HG03175 (cell line): Measurements from ENCODE around the gene RABGAP1L.
"Not testable (repeated sequence)": the region's sequence is repeated elsewhere in the genome, so short reads cannot be mapped to it uniquely, and the experiment has no call there.

Source experiments
- ATAC-seq: cut with Tn5 transposase; IDR thresholded peaks from one replicate; pipeline ENCODE4 v1.9.1; 2021; ENCODE audit warnings: mild to moderate bottlenecking, moderate library complexity; ENCODE audit not compliant: unreplicated experiment

Gene RABGAP1L

GRCh38 chr1:174358344-174358743, 199.0 kb downstream of the RABGAP1L start:
- no peak for ATAC-seq

DNA sequence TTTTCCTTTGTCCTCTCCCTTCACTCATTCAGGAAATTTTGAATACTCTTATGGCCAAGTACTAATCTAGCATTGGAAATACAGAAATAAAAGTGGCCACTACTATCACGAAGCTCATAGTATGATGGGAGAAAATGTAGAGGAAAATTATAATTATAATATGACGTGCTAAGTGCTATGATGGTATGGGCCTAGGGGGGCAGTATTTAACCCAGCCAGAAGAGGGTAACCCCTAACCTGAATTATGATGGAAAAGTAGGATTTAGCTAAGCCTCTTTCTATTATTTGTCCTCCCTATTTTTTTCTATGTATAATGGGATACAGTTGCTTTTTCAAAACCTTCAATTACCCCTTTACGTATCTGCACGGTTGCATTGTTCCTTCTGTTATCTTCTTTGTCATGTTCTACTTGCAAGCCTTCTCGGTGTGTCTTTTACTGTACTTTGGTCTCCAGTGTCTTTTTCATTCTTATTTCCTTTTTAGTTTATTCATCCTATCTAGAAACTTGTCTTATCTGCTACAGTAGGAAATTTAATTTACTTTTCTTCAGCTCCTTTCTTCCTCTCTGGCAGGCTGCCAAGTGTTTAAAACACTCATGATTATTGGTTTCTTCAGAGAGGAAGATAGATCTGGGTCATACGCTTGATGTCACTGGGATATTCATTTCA, 199.6 kb downstream of the RABGAP1L start:
- no peak for ATAC-seq

DNA sequence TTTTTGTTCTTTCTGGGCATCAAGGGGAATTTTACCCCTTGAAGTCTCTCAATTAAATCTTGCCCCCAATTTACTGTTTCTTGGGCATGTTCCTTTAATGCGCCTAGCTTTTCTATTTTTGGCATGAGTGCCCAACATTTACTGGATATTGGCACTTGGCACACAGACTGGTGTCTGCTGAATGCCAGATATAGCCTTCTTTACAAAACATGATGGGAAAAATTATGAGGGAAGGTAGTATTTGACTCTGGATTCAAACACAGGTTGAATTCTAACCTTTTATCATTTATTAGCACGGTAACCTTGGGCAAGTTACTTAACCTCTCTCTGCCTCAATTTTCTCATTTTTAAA, 200.1 kb downstream of the RABGAP1L start:
- ATAC-seq = no peak

- no peak for ATAC-seq
Observed at GRCh38 chr1:174364996-174365736, 205.8 kb downstream of the RABGAP1L start.

GRCh38 chr1:174366946-174367345, 207.6 kb downstream of the RABGAP1L start:
- ATAC-seq = no peak

- ATAC-seq = no peak
Observed at GRCh38 chr1:174367892-174368291, 208.6 kb downstream of the RABGAP1L start.

- ATAC-seq = no peak
Observed at GRCh38 chr1:174376030-174376429, 216.7 kb downstream of the RABGAP1L start.

GRCh38 chr1:174391716-174392115, 232.4 kb downstream of the RABGAP1L start:
- no peak for ATAC-seq

DNA sequence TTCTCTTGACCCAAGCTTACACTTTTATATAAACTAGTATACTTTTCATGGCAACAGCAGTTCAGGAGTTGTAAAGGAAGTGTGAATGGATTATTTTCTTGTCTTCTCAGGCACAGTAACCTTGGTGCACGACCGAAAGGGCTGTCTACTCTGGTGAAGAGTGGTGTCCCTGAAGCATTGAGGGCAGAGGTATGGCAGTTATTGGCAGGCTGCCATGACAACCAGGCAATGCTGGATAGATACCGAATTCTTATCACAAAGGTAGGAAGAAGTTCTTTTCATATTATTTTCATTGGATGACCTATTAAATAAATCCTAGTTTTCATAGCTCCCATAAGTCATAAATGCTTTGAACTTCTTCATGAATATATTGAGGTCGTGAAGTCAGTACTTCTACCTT, 234.6 kb downstream of the RABGAP1L start:
- ATAC-seq = no peak

- no peak for ATAC-seq
Observed at GRCh38 chr1:174397261-174397660, 237.9 kb downstream of the RABGAP1L start.

DNA sequence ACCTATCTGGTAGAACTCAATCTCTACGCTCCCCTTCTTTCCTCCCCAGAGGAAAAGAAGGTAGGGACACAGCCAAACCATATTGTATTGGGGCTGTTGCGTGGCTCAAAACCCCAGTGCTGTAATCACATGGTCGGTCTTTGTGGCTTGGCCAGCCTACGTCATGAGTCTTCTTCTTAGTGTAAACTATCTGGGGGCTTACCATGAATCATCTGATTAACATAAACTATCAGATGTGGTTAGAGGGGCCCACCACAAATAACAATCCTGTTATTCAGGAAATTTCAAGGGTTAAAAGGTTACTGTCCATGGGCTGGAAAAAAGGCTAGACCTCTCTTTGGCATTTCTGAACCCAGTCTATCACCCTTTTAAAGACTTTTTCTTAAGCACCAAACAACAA, 238.9 kb downstream of the RABGAP1L start:
- no peak for ATAC-seq

DNA sequence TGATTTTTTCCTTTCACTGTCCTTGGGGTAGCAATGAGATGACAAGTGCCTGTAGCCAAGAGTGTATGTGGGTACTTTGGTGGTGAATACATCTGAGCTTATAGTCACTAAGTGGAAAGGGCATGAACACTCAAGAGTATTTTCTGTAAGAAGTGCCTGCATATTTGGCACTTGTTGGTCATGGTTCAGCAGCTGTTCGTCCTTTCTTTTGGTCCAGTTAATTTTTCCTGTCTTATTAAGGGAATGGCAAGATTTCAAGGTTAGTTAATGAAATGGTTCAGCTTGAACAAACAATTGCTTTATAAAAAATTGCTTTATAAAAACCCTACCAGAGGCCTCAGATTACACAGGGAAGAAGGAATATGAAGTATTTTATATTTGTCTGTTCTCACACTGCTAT, 239.9 kb downstream of the RABGAP1L start:
- ATAC-seq = no peak

DNA sequence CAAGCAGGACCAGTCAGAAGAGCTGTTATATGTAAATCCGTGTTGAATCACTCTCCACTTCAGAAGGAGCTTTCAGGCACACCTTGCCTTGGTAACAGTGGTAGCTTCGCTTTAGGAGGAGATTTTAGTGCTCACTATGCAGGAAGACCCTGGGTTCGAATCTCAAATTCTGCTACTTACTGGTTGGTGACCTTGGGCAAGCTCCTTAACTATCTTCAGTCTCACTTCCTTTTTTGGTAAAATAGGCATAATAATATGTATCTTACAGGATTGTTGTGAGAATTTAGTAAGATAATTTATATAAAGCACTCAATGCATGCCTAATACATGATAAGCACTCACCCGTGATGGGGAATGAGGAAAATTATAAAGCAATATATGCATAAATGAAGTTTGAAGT, 241.8 kb downstream of the RABGAP1L start:
- ATAC-seq = no peak

- no peak for ATAC-seq
Observed at GRCh38 chr1:174405219-174405618, 245.9 kb downstream of the RABGAP1L start.

DNA sequence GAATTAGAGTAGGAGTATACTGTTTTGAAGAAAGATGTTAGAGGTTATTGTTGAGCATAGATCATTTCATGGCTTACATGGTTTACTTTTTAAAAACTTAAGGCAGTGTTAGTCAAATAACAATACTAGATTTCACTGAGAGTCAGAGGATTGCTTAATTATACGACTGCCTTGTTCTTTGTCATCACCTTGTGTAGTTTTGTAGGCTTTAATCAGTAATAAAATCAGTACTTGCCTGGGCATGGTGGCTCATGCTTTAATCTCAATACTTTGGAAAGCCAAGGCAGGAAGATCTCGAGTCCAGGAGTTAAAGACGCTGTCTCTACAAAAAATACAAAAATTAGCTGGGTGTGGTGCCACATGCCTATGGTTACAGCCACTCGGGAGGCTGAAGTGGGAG, 247.1 kb downstream of the RABGAP1L start:
- no peak for ATAC-seq

GRCh38 chr1:174407665-174408064, 248.3 kb downstream of the RABGAP1L start:
- no peak for ATAC-seq

DNA sequence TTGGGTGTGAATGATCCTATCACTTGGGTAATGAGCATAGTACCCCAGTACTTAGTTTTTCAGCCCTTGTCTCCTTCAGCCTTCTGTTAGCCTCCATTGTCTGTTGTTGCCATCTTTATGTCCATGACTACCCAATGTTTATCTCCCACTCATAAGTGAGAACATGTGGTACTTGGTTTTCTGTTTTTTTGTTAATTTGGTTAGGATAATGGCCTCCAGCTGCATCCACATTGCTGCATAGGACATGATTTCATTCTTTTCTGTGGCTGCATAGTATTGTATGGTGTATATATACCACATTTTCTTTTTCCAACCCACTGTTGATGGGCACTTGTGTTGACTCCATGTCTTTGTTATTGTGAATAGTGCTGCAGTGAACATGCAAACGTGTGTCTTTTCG, 248.8 kb downstream of the RABGAP1L start:
- ATAC-seq = no peak

GRCh38 chr1:174409801-174410200, 250.5 kb downstream of the RABGAP1L start:
- ATAC-seq = not testable (repeated sequence)

DNA sequence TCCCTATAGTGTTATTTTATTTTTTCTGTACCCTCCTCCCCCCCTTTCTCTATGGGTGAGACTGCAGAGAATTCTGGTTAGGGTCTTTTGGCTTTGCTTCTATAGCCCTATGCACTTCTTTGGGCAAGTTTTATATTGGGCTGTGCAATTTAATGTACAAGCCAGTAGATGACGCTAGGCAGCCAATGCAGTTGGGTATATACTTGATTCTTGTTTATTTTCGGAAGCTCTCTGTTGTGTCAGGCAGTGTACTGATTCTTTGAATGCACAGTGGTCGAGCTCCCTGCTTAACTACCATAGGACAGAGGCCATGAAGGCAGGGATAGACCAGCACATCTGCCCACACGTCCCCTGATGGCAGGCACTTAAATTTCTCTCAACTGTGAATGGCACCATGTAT, 254.3 kb downstream of the RABGAP1L start:
- ATAC-seq = no peak

DNA sequence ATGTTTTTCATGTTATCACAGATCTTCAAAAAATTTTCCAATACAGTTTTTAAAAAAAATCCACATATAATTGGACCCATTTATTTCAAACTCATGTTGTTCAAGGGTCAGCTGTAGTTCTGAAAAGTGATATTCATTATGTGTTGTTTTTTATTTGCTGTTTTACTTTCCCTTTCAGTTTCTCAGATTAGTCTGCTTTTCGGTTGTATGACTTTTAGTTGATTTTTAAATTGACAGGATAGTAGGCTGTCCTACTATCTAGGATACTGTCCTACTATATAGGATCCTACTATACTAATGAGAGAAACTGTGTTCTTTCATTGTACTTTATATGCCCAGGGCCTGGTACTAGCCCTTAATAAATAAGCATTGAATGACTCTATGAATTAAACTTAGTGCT, 254.9 kb downstream of the RABGAP1L start:
- ATAC-seq = no peak

DNA sequence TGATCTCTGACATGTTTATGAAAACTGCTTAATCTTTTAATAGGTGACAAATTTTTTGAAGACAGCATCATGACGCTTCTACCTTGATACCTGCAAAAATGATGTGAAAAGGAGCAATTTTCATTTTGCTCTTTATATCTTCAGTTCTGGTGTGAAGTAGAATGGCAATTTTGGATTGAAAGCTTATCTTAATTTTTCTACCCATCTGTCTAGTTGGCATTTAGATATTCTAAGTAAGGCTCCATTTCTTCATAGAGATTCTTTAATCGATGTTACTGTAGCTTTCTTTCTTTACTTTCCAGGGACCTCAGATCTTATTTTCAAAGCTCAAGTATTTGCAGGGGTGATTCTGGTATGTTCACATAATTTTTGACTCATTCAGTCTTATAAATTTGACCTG, 256.2 kb downstream of the RABGAP1L start:
- no peak for ATAC-seq

- no peak for ATAC-seq
Observed at GRCh38 chr1:174417921-174418320, 258.6 kb downstream of the RABGAP1L start.

- no peak for ATAC-seq
Observed at GRCh38 chr1:174425121-174425520, 265.8 kb downstream of the RABGAP1L start.
